Ishikawa (cell line): ENCODE results near the gene CENPL.

Experiments used
- EP300 ChIP-seq: IDR thresholded peaks from 2 replicates; pipeline ENCODE4 v1.6.1; 2012; ENCODE audit warnings: borderline replicate concordance
- RAD21 ChIP-seq: IDR thresholded peaks from 2 replicates; pipeline ENCODE4 v1.6.1; 2012; ENCODE audit warnings: low read depth
- TAF1 ChIP-seq: IDR thresholded peaks from 2 replicates; pipeline ENCODE4 v1.6.1; 2012; ENCODE audit warnings: low read depth, mild to moderate bottlenecking
- TCF12 ChIP-seq: IDR thresholded peaks from 2 replicates; pipeline ENCODE4 v1.6.1; 2012; ENCODE audit warnings: low read depth
- TEAD4 ChIP-seq: IDR thresholded peaks from 2 replicates; pipeline ENCODE4 v1.6.1; 2012
- YY1 ChIP-seq: IDR thresholded peaks from 2 replicates; pipeline ENCODE4 v1.6.1; 2012; ENCODE audit warnings: low read depth
- TF ChIP-seq, protein P1 (sequence below): IDR thresholded peaks from 2 replicates; pipeline ENCODE4 v1.6.1; 2012
- TF ChIP-seq, protein P2 (sequence below): IDR thresholded peaks from 2 replicates; pipeline ENCODE4 v1.6.1; 2012; ENCODE audit warnings: low read depth, mild to moderate bottlenecking

DNA sequence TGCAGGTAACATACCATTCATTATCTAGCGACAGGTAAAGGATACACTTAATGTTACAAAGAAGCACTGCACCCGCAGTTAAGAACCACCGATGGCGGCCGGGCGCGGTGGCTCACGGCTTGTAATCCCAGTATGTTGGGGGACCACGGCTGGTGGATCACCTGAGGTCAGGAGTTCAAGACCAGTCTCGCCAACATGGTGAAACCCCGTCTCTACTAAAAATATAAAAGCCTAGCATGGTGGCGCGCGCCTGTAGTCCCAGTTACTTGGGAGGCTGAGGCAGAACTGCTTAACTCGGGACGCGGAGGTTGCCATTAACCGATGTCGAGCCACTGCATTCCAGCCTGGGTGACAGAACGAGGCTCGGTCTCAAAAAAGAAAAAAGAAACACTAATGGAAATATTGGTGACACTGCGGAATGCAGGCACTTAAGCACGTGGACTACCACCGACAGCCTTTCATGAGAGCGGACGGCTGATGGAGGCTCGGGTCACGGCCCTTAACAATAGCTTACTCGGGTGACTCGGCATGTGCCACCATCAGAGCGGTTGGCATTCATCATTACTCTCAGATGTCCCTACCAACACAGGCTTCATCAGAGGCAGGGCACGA is 42.6 kb upstream of the CENPL start:
- TF ChIP-seq EP300 (no peak), RAD21 (no peak), TCF12 (no peak; the same call in 1 of the 2 replicates), TAF1 (no peak), YY1 (no peak), TEAD4 (peak; percentile 25)
- TF ChIP-seq, protein P1, sequence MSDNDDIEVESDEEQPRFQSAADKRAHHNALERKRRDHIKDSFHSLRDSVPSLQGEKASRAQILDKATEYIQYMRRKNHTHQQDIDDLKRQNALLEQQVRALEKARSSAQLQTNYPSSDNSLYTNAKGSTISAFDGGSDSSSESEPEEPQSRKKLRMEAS: no peak
- TF ChIP-seq, protein P2, sequence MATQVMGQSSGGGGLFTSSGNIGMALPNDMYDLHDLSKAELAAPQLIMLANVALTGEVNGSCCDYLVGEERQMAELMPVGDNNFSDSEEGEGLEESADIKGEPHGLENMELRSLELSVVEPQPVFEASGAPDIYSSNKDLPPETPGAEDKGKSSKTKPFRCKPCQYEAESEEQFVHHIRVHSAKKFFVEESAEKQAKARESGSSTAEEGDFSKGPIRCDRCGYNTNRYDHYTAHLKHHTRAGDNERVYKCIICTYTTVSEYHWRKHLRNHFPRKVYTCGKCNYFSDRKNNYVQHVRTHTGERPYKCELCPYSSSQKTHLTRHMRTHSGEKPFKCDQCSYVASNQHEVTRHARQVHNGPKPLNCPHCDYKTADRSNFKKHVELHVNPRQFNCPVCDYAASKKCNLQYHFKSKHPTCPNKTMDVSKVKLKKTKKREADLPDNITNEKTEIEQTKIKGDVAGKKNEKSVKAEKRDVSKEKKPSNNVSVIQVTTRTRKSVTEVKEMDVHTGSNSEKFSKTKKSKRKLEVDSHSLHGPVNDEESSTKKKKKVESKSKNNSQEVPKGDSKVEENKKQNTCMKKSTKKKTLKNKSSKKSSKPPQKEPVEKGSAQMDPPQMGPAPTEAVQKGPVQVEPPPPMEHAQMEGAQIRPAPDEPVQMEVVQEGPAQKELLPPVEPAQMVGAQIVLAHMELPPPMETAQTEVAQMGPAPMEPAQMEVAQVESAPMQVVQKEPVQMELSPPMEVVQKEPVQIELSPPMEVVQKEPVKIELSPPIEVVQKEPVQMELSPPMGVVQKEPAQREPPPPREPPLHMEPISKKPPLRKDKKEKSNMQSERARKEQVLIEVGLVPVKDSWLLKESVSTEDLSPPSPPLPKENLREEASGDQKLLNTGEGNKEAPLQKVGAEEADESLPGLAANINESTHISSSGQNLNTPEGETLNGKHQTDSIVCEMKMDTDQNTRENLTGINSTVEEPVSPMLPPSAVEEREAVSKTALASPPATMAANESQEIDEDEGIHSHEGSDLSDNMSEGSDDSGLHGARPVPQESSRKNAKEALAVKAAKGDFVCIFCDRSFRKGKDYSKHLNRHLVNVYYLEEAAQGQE: no peak
